ENCODE data around the gene SOX1. TPM values are rescaled to one million over a fixed set of nuclear protein-coding genes. Genes with fewer than 3 reads are reported as not detected.

SOX1 gene
- total RNA-seq, 1 donor from 2014 or later = not detected

GRCh38 chr13:112111239-112111857 is 44.4 kb downstream of the SOX1 start:
- H3K36me3 ChIP-seq (ENCODE audit: control insufficient read depth, insufficient read depth, low read length) = no peaks in the 10 kb centered on the region
- H3K27me3 ChIP-seq (ENCODE audit: control insufficient read depth, insufficient read depth, low read length) = peaks cover 3% of the 10 kb centered on the region
- no peak overlapping the region for H3K4me3 ChIP-seq (ENCODE audit: low read depth, low read length)
- no peak for DNase-seq (ENCODE audit: low read depth)
- no peak for FAIRE-seq
- no peak for TF ChIP-seq CTCF (IDR thresholded peaks at IDR 0.05; ENCODE audit: insufficient read depth, low read length, severe bottlenecking)

- TF ChIP-seq CTCF (IDR thresholded peaks at IDR 0.05; ENCODE audit: insufficient read depth, low read length, severe bottlenecking) = no peak
- H3K27me3 ChIP-seq (ENCODE audit: control insufficient read depth, insufficient read depth, low read length) = no peaks in the 10 kb centered on the region
Observed at GRCh38 chr13:112112534-112113276, 45.8 kb downstream of the SOX1 start.

GRCh38 chr13:112113348-112113747 is 46.4 kb downstream of the SOX1 start:
- no peak for FAIRE-seq
- no peak overlapping the region for H3K4me3 ChIP-seq (ENCODE audit: low read depth, low read length)
- H3K36me3 ChIP-seq (ENCODE audit: control insufficient read depth, insufficient read depth, low read length) = no peaks in the 10 kb centered on the region
- TF ChIP-seq CTCF (IDR thresholded peaks at IDR 0.05; ENCODE audit: insufficient read depth, low read length, severe bottlenecking) = no peak
- no peaks in the 10 kb centered on the region for H3K27me3 ChIP-seq (ENCODE audit: control insufficient read depth, insufficient read depth, low read length)
- DNase-seq (ENCODE audit: low read depth) = no peak

More at GRCh38 chr13:112112534-112113276, 45.8 kb downstream of the SOX1 start:
- FAIRE-seq = no peak
- Histone ChIP-seq H3K4me3 (ENCODE audit: low read depth, low read length) (no peak overlapping the region), H3K36me3 (ENCODE audit: control insufficient read depth, insufficient read depth, low read length) (no peaks in the 10 kb centered on the region)
- no peak for DNase-seq (ENCODE audit: low read depth)

GRCh38 chr13:112113851-112114250 is 46.9 kb downstream of the SOX1 start:
- DNase-seq (ENCODE audit: low read depth) = no peak
- Histone ChIP-seq H3K4me3 (ENCODE audit: low read depth, low read length) (no peak overlapping the region), H3K36me3 (ENCODE audit: control insufficient read depth, insufficient read depth, low read length) (no peaks in the 10 kb centered on the region), H3K27me3 (ENCODE audit: control insufficient read depth, insufficient read depth, low read length) (no peaks in the 10 kb centered on the region)
- FAIRE-seq = no peak
- TF ChIP-seq CTCF (IDR thresholded peaks at IDR 0.05; ENCODE audit: insufficient read depth, low read length, severe bottlenecking) = no peak

GRCh38 chr13:112114391-112114790 is 47.4 kb downstream of the SOX1 start:
- Histone ChIP-seq H3K36me3 (ENCODE audit: control insufficient read depth, insufficient read depth, low read length) (no peaks in the 10 kb centered on the region), H3K4me3 (ENCODE audit: low read depth, low read length) (no peak overlapping the region), H3K27me3 (ENCODE audit: control insufficient read depth, insufficient read depth, low read length) (no peaks in the 10 kb centered on the region)
- DNase-seq (ENCODE audit: low read depth) (no peak), FAIRE-seq (no peak)
- no peak for TF ChIP-seq CTCF (IDR thresholded peaks at IDR 0.05; ENCODE audit: insufficient read depth, low read length, severe bottlenecking)
